Right kidney (tissue), 1 donor: ENCODE results near the gene ADAMTS16.
A peak's percentile ranks its signal among the peaks of the same experiment; 100 is the strongest.

Source experiments
- DNase-seq: peaks from one replicate; pipeline ENCODE4 v3.0.0-alpha.2; 2016

The ADAMTS16 gene

DNA sequence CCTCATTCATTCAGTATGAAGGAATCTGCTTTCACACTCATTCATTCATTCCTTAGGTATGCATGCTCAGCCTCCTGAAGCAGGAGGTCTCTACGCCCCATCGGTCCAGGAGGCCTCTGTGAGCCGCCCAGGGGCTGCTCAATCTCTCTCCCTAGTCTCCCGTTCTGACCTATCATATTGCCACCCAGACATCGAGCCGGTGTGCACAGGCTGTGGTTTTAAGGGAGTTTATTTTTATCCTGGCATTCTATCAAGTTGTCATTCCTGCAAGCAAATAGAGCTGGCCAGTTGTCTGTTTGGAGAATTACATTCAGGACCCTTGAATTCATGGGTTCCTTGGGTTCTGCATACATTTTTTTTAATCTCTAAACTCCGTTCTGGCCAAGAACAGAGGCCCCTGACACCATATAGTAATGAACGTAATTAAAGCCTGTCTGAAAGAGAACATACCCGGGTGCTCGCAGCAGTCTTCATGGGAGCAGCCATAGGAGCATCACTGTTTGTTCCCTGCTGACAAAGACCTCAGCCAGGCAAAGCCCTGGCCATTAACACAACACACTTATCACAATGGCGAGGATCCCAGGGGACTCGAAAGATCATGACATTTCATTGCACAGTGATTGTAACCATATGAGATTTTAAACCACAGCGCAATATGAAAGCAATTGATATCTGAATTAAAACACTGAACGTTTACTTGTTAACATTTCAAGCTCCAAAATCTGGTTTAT lies 80.9 kb downstream of the ADAMTS16 start:
- no peak for DNase-seq

- DNase-seq, result no peak
Measured at GRCh38 chr5:5221724-5222123, 81.6 kb downstream of the ADAMTS16 start.

DNA sequence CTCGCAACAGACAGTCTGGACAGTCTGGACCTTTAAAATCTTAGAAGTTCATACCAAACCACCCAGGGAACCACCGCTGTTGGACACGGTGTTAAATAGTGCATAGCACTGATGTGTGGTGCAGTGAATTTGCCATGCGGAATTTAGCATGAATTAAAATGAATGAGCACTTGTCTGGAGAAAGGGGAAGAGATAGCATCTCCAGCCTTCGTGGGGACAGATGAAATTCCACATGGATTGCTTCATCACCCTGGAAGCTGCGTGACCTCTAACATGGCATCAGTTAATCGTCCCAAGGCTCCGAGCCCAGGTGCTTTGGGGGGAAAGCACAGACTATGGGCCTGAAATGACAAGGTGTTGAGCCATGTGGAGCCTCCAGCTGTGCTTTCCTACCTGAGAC lies 91.4 kb downstream of the ADAMTS16 start:
- no peak for DNase-seq

GRCh38 chr5:5234912-5235311 lies 94.8 kb downstream of the ADAMTS16 start:
- DNase-seq, result no peak

GRCh38 chr5:5235685-5236084 lies 95.6 kb downstream of the ADAMTS16 start:
- DNase-seq, result no peak

DNA sequence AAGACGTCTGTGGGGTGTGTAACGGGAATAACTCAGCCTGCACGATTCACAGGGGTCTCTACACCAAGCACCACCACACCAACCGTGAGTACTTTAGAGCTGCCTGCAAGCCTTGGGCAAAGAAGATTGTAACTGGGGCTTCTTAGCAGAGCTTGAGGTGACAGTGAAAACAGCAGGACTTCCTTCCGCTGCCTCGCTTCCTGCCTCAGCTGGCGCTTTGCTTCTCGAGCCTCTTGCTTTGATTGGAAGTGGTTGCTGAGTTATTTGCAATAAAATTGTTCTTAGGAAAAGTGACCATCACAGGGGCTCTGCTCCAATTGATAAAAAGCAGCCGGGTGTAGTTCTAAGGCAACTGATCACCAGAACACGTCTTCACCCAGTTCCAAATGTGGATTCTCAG lies 99.1 kb downstream of the ADAMTS16 start:
- DNase-seq, result no peak

GRCh38 chr5:5240234-5240633 lies 100.1 kb downstream of the ADAMTS16 start:
- no peak for DNase-seq

DNA sequence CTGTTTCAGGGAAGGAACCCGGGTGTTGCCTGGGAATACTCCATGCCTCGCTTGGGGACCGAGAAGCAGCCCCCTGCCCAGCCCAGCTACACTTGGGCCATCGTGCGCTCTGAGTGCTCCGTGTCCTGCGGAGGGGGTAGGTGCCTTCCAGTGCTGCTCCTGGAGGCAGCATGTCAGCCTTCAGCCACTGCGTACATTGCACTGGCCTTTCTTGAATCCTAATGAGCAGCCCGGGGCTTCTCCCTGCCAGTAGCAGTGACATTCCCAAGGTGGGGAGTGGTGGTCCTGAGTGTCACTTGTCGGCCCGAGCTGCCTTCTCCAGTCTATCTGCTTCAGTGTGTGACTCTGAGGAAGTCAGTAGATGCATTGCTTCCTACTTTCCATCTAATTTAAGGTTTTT lies 101.9 kb downstream of the ADAMTS16 start:
- no peak for DNase-seq

DNA sequence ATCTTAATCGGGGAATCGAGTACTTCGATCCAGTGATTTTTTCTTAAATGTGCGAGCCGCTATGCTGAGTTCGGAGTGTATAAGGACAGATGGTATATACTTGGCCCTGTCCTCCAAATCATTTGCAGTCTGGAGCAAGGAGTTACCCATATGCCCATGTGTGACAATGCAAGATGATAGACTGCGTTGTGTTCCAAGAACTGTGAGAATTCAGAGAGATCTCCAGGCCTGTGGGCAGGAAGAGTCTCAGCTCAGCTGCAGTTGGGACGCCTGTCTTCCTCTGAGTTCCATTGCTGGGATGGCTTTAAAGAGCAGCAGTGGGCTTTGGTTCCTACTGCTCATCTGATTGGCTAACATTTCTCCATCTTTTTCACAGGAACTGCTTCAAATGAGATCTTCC lies 106.6 kb downstream of the ADAMTS16 start:
- no peak for DNase-seq

DNA sequence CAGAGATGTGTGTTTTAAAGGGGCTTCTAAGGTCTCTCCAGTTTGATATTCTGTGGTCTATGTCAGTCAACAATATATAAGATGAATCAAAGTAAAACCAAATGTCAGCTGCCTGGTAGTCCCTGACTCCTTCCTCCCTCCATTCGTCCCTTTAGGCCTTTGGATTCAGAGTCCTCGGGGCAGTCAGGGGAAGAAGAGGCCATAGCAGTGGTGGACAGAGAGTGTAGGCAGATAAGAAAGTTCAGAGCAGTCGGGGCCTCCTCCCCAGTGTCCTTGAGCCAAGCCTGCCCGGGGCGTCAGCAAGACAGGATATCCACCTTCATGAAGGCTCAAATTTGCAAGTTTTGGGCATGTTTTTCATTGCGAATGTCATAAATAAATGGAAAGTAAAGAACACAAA lies 110.6 kb downstream of the ADAMTS16 start:
- no peak for DNase-seq

DNA sequence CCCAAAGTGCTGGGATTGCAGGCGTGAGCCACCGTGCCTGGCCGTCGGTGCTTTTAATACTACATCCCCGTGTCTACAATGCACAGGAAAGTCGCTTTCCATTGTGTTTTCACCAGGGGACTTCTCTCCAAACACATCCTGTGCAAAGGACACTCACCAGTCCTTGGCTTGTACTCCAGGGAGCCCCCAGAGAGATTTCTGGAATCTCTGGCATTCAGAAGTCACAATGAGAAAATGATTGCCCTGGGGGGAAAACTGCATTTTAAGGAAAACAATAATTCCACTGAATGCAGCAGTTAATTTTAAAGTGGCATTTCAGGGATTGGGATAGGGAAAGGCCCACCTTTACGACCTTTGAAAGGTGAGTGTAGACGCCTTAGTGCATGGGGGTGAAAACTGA lies 112.0 kb downstream of the ADAMTS16 start:
- DNase-seq, result no peak

DNA sequence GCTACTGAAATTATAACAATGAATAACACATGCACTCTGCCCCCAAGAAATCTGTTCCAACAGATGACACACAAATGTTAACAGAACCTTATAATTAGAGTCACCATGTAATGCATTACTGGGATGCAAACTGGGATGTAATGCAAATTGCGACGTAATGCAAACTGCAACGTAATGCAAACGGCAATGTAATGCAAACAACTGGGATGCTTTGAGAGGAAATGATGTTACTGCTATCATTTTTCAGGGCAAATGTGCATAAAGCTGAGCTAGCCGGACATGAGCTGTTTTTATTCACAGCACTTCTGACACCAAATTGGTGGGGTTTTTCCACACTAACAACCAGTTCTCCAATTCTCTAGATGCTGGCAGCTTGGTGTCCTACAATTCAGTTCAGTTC lies 117.2 kb downstream of the ADAMTS16 start:
- DNase-seq, result no peak

DNA sequence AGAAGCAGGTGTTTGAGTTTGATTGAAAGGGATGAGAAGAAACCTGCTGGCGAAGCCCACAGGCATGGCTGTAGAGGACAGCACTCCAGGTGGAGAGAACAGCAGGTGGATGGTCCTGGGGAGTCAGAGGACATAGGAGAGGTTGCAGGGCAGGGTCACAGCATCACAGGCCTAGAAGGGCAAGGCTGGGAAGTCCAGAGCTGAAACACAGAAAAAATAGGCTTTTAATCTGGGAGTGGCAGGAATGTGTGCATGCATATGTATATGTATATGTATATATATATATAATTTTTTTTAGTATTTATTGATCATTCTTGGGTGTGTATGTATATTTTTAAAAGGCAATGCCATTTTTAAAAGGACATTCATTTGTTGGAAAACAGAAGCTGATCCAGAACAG lies 118.4 kb downstream of the ADAMTS16 start:
- DNase-seq, result no peak

- DNase-seq, result no peak
Measured at GRCh38 chr5:5264727-5265126, 124.6 kb downstream of the ADAMTS16 start.

- no peak for DNase-seq
Measured at GRCh38 chr5:5266297-5266696, 126.2 kb downstream of the ADAMTS16 start.

DNA sequence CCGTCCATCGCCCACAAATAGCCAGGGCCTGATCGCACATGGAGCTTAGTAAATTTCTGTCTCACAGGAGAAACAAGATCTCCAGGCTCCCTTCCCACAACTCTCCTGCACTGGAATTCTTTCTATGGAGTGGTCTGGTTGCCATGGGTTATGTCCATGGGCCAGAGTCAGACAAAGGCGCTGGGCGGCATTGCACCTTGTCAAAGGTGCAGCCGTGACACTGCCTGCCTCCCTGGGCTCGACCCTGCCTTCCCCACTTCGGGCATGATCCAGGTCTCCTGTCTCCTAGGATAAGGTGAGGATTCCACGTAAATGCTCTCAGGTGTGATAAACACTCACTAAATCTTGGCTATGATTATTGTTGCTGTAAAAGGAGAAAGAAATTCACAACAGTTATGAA lies 130.0 kb downstream of the ADAMTS16 start:
- no peak for DNase-seq

GRCh38 chr5:5270958-5271785 lies 131.0 kb downstream of the ADAMTS16 start:
- DNase-seq, result peak; percentile 49

DNA sequence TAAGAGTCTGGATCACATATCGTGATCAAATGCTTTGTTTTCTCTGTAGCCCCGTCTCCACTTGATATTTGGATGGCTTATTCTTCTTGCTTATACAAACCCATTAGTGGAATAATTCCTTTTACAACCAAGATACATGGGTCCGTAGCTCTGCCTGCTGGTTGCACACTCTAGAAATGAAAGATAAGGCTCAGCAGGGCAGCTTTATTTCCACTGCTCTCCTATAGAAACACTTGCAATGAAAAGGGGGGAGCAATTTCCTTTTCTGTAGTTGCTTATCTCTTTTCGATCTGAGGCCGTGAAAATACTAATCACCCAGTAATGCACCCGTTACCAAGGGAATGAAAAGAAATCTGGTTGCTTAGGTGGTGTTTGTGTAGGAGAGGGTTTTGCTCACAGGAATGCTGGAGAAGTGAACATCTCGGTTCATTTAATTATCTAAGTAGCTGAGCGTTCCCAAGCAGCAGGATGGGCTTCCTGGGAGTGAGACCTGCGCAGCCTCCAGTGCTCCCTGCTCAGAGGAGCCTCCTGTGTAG lies 131.7 kb downstream of the ADAMTS16 start:
- DNase-seq, result no peak

DNA sequence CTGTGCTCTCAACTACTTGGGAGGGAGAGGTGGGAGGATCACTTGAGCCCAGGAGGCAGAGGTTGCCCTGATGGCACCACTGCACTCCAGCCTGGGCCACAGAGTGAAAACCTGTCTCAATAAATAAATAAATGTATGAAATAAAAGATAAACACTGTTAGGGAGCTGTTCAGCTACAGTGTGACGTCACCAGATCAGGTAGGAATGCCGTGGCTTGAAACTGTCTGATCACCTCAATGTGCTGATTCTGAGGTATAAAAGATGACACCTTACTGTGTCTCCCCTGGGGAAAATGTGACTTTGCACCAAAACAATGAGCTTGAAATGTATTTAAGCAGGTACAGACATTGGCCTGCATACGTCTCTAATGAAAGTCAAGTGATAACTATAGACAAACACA lies 133.3 kb downstream of the ADAMTS16 start:
- DNase-seq, result no peak

GRCh38 chr5:5273976-5274375 lies 133.8 kb downstream of the ADAMTS16 start:
- no peak for DNase-seq

DNA sequence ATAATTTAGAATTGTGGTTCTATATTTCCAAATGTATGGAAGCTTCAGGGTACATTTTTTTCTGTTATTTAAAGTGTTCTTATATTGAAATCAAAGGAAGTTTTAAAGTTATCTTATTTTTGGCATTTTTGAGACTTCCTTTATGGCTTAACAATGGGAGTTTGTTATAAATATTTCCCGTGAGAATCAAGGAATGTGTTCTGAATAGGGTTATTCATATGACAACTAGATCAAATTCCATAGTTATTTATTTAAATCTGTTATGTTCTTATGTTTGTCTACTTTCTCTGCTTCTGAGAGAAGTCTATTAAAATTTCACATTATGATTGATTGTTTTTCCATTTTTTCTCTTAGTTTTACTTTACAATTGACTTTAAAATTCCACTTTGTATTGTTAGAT lies 135.1 kb downstream of the ADAMTS16 start:
- DNase-seq, result no peak

DNA sequence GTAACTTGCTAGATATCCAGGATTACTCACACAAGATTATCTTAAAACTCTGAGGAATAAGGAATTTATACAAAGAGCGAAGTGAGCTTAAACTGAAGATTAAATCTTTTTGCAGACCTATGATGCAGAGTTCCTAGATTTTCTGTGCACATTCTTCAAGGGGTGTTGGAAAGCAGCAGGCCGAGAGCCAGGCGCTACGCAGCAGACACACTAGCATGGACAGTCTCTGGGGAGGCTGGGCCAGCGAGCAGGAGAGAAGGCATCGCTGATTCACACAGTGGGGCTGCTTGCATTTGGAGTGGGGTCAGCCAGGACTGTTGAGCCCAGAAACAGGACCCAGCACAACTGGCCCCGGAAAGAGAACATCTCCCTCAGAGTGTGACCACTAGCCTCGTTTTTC lies 136.3 kb downstream of the ADAMTS16 start:
- DNase-seq, result no peak

GRCh38 chr5:5276951-5277517 lies 136.9 kb downstream of the ADAMTS16 start:
- no peak for DNase-seq
